Spleen (tissue), 11 donors: ENCODE results near the gene DLGAP3. TPM values are rescaled to one million over a fixed set of nuclear protein-coding genes. Genes with fewer than 3 reads are reported as not detected.
A peak's percentile ranks its signal among the peaks of the same experiment; 100 is the strongest.

Experiments
- DNase-seq: peaks from one replicate; pipeline ENCODE4 v3.0.0-alpha.2; 2020
- H3K27ac ChIP-seq, 8 donors: fragments of 200-600 bp; sonication (generic) in 7 of 8; 1 replicate in 4 of 8; 2 replicates in 4 of 8; pipeline versions ENCODE4 v1.5.0 to v1.8.0; 2016 to 2021; ENCODE audit warnings: inconsistent platforms in 4 of 8, mild to moderate bottlenecking in 4 of 8, moderate library complexity in 1 of 8
- H3K27me3 ChIP-seq, 7 donors: fragments of 200-600 bp; sonication (generic) in 6 of 7; replicated peaks in 1 of 7; 1 replicate in 4 of 7; 2 replicates in 3 of 7; pipeline versions ENCODE4 v1.5.0 to v1.8.0; 2016 to 2021; ENCODE audit warnings: inconsistent platforms in 3 of 7, mild to moderate bottlenecking in 1 of 7
- H3K36me3 ChIP-seq, 6 donors: fragments of 200-600 bp; sonication (generic) in 5 of 6; 1 replicate in 4 of 6; 2 replicates in 2 of 6; pipeline versions ENCODE4 v1.5.0 to v1.8.0; 2016 to 2021; ENCODE audit warnings: inconsistent platforms in 2 of 6
- H3K4me1 ChIP-seq, 6 donors: fragments of 200-600 bp; sonication (generic) in 5 of 6; 1 replicate in 3 of 6; 2 replicates in 3 of 6; pipeline versions ENCODE4 v1.5.0 to v1.8.0; 2016 to 2021; ENCODE audit warnings: inconsistent platforms in 3 of 6
- H3K4me3 ChIP-seq, 8 donors: fragments of 200-600 bp; sonication (generic) in 7 of 8; 1 replicate in 4 of 8; 2 replicates in 4 of 8; pipeline versions ENCODE4 v1.5.0 to v1.8.0; 2016 to 2021; ENCODE audit warnings: inconsistent platforms in 4 of 8, mild to moderate bottlenecking in 4 of 8, moderate library complexity in 2 of 8
- H3K9me3 ChIP-seq, 8 donors: fragments of 200-600 bp; sonication (generic) in 7 of 8; 1 replicate in 4 of 8; 2 replicates in 4 of 8; pipeline versions ENCODE4 v1.5.0 to v1.8.0; 2016 to 2021; ENCODE audit warnings: inconsistent platforms in 4 of 8
- POLR2A ChIP-seq, 3 donors: fragments of 450-650 bp; IDR thresholded peaks; one replicate each; pipeline ENCODE4 v1.5.1; 2017; ENCODE audit warnings: antibody characterized with exemption in 3 of 3, mild to moderate bottlenecking in 1 of 3
- POLR2AphosphoS5 ChIP-seq, 3 donors: sonication (generic); formaldehyde crosslinking; IDR thresholded peaks; one replicate each; pipeline ENCODE4 v1.5.1; 2017; ENCODE audit warnings: antibody characterized with exemption in 3 of 3
- WGBS, 5 donors: extraction: QIAGEN DNeasy Blood & Tissue Kit in 3 of 5; methylation state at CpG; one replicate each; pipeline versions ENCODE4 v1.1.5 to v1.1.7; 2013 to 2018; 5-methylcytosine and 5-hydroxymethylcytosine counted together
- intact Hi-C: fragments of 100-400 bp; cut with DNase I; formaldehyde crosslinking; loops from one replicate; pipeline ENCODE4 v1.15.0; 2023; ENCODE audit warnings: low total_unique reads
- polyA plus RNA-seq, 3 donors: library from polyadenylated mRNA; stranded (reverse); fragments of 200-250 nt; gene quantifications; one replicate each; pipeline ENCODE4 v1.2.1, GENCODE V29; 2013
- total RNA-seq, 7 donors: library from RNA; depleted of rRNA in 3 of 7; stranded (reverse); fragments of >200 nt in 3 of 7; fragmentation: NEBNext Ultra II Directional in 4 of 7; extraction: Animal tissue kit (Norgen Biotek cat#: 25700) in 4 of 7; gene quantifications; one replicate each; pipeline versions ENCODE4 v1.1.0 to v1.2.1, GENCODE V29; 2016 to 2021
- TF ChIP-seq, protein P1 (sequence below), 11 experiments: fragments of 200-600 bp in 7 of 11; fragments of 450-650 bp in 4 of 11; sonication (generic) in 4 of 11; IDR thresholded peaks in 8 of 11; conservative IDR thresholded peaks in 3 of 11; 1 replicate in 7 of 11; 2 replicates in 4 of 11; pipeline versions ENCODE4 v1.4.0 to v1.8.0; 2016 to 2021; ENCODE audit warnings: antibody characterized with exemption in 11 of 11, inconsistent platforms in 4 of 11, mild to moderate bottlenecking in 1 of 11
- donor health status: healthy with polysubstance abuse.
- donor health status: DM: no; HTN: no; CAD: no; lungs with moderate emphysema.
- donor health status: DM: no; HTN: no; CAD: no.
- donor health status: Bipolar disorder and iron deficiency.
- donor health status: healthy.
- donor health status: DM: no; HTN: no; CAD: no.
- donor health status: DM: yes; HTN: yes; CAD: no.

The DLGAP3 gene
- total and polyA plus RNA-seq, 10 donors, result 0.54 to 4.3 (median 1.9) TPM

DNA sequence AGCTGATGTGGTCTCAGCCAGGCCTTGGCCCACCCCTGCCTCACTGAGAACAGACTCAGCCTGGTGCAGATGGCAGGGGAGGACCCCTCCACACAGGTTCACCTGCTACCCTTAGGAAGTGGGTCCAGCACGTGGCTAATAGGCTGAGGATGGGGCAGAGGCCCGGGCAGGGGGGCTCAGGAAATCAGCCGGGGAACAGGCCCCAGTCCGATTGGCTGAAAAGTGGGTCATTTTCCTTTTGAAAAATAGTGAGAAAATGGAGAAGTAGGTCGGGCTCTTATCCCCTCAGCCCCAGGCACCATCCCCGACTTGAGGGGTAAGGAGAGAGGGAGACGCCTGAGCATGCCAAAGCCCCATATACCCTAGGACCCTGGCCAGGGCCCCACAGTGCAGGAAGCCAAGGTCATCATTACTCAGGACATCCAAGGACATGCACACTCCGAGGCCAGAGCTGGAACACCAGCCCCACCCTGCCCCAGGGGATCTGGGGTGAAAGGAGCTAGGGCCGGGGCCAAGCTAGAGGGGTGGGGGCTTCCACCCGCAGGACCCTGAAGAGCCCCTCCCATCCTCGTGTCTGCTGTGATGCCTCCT is 11.0 kb downstream of the DLGAP3 start:
- intact Hi-C loops, result no loop called here
- peak overlapping the region in 1 of 8 donors; percentile 44 for H3K4me3 ChIP-seq
- TF ChIP-seq, protein P1, sequence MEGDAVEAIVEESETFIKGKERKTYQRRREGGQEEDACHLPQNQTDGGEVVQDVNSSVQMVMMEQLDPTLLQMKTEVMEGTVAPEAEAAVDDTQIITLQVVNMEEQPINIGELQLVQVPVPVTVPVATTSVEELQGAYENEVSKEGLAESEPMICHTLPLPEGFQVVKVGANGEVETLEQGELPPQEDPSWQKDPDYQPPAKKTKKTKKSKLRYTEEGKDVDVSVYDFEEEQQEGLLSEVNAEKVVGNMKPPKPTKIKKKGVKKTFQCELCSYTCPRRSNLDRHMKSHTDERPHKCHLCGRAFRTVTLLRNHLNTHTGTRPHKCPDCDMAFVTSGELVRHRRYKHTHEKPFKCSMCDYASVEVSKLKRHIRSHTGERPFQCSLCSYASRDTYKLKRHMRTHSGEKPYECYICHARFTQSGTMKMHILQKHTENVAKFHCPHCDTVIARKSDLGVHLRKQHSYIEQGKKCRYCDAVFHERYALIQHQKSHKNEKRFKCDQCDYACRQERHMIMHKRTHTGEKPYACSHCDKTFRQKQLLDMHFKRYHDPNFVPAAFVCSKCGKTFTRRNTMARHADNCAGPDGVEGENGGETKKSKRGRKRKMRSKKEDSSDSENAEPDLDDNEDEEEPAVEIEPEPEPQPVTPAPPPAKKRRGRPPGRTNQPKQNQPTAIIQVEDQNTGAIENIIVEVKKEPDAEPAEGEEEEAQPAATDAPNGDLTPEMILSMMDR (IDR thresholded peaks at IDR 0.05 in 8 of 11, conservative IDR thresholded peaks at IDR 0.05 in 3 of 11), result no peak
- TF ChIP-seq POLR2A (IDR thresholded peaks at IDR 0.05) (no peak), POLR2AphosphoS5 (IDR thresholded peaks at IDR 0.05) (no peak)
- H3K36me3 ChIP-seq, result no peaks in the 10 kb centered on the region
- peaks cover 0 to 31% (median 0%) of the 10 kb centered on the region in 7 donors for H3K27me3 ChIP-seq
- DNase-seq, result no peak
- WGBS, 5 donors, result 16 to 22% (median 19%) methylated on average over 11 of the region's 11 CpGs
- peaks cover 6 to 17% (median 11%) of the 10 kb centered on the region in 6 donors for H3K4me1 ChIP-seq
- no peaks in the 10 kb centered on the region for H3K9me3 ChIP-seq
- no peak overlapping the region for H3K27ac ChIP-seq

DNA sequence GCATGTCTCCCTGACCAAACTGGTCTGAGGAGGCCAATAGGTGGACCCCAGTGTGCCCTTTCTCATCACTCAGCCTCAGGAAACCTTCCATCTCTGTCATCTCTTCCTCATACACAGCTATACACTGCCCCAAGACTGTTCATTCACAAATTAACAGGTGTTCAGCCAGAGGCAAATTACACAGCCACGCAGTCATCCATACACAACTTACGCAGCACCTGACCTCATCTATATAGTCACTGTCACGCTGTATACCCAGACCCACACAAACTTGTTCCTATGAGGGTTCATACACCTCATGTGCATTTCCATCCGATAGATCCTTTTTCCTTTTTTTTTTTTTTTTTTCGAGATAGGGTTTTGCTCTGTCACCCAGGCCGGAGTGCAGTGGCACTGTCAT is 12.4 kb downstream of the DLGAP3 start:
- TF ChIP-seq, protein P1 (IDR thresholded peaks at IDR 0.05 in 8 of 11, conservative IDR thresholded peaks at IDR 0.05 in 3 of 11), result no peak
- no peak for TF ChIP-seq POLR2A (IDR thresholded peaks at IDR 0.05)
- TF ChIP-seq POLR2AphosphoS5 (IDR thresholded peaks at IDR 0.05), result no peak
- H3K27ac ChIP-seq, result no peak overlapping the region
- DNase-seq, result no peak
- no peaks in the 10 kb centered on the region for H3K9me3 ChIP-seq
- peaks cover 6 to 17% (median 11%) of the 10 kb centered on the region in 6 donors for H3K4me1 ChIP-seq
- peaks cover 0 to 16% (median 0%) of the 10 kb centered on the region in 7 donors for H3K27me3 ChIP-seq
- intact Hi-C loops, result no loop called here
- H3K36me3 ChIP-seq, result no peaks in the 10 kb centered on the region
- no peak overlapping the region for H3K4me3 ChIP-seq
- WGBS, 5 donors, result 85 to 91% (median 88%) methylated on average over 6 of the region's 6 CpGs

DNA sequence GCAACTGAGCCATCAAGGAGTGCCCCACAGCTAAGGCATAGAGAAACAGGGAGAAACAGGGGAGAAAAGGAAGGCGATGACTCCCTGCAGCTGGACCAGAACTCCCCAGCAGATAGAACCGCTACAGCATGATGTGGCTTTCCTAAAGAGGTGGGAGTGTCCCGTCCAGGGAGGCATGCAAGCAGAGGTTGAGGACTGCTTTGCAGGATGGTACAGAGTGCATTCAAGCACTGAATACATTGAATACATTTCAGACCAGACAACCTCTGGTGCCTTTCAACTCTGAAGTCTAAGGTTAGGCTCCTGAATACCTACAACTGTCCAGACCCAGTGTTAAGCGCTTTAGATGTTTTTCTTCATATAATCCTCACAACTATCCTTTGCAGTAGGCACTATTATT is 13.3 kb downstream of the DLGAP3 start:
- peaks cover 0 to 9% (median 0%) of the 10 kb centered on the region in 7 donors for H3K27me3 ChIP-seq
- 82 to 92% (median 87%) methylated on average over 4 of the region's 4 CpGs for WGBS, 5 donors
- intact Hi-C loops, result no loop called here
- H3K4me3 ChIP-seq, result no peak overlapping the region
- no peak overlapping the region for H3K27ac ChIP-seq
- no peaks in the 10 kb centered on the region for H3K9me3 ChIP-seq
- H3K36me3 ChIP-seq, result no peaks in the 10 kb centered on the region
- H3K4me1 ChIP-seq, result peaks cover 6 to 17% (median 11%) of the 10 kb centered on the region in 6 donors
- TF ChIP-seq POLR2A (IDR thresholded peaks at IDR 0.05) (no peak), POLR2AphosphoS5 (IDR thresholded peaks at IDR 0.05) (no peak)
- TF ChIP-seq, protein P1 (IDR thresholded peaks at IDR 0.05 in 8 of 11, conservative IDR thresholded peaks at IDR 0.05 in 3 of 11), result no peak
- DNase-seq, result no peak

DNA sequence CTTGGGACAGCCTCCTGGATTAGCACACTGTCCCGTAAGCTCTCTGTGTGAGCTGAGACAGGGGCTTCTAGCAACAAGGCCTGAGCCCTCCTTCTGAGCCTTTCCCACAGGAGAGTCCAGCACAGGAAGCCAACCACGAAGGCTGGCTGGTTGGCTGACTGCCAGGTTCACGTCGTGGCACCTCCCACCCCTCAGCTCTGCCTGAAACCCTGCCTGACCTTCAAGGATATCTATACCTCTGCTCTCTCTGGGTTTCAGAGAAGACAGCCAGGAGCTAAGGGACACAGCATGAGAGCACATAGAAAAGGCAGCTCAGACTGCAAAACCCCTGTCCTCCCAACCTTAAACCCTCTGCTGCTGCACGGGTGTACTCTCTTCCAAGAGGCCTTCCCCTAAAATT is 13.9 kb downstream of the DLGAP3 start:
- TF ChIP-seq POLR2A (IDR thresholded peaks at IDR 0.05) (no peak), POLR2AphosphoS5 (IDR thresholded peaks at IDR 0.05) (no peak)
- TF ChIP-seq, protein P1 (IDR thresholded peaks at IDR 0.05 in 8 of 11, conservative IDR thresholded peaks at IDR 0.05 in 3 of 11), result no peak
- 30 to 42% (median 35%) methylated on average over 4 to 5 of the region's 5 CpGs for whole genome bisulfite sequencing, 5 donors
- peaks cover 0 to 7% (median 0%) of the 10 kb centered on the region in 7 donors for H3K27me3 ChIP-seq
- H3K27ac ChIP-seq, result no peak overlapping the region
- intact Hi-C loops, result no loop called here
- DNase-seq, result no peak
- no peak overlapping the region for H3K4me3 ChIP-seq
- H3K4me1 ChIP-seq, result peaks cover 6 to 17% (median 11%) of the 10 kb centered on the region in 6 donors
- H3K9me3 ChIP-seq, result no peaks in the 10 kb centered on the region
- no peaks in the 10 kb centered on the region for H3K36me3 ChIP-seq
